GM06990 (cell line): ENCODE data around the gene TRPM8.

Experiments used
- DNase-seq: peaks from one replicate; pipeline ENCODE4 v3.0.0-alpha.2; 2011; ENCODE audit not compliant: insufficient read length; ENCODE audit errors: extremely low read depth
- H3K27me3 ChIP-seq: replicated peaks from 2 replicates; pipeline ENCODE4 v1.6.0; 2011; ENCODE audit warnings: low read length; ENCODE audit not compliant: control insufficient read depth, insufficient read depth
- H3K36me3 ChIP-seq: 2 replicates; pipeline ENCODE4 v1.5.1; 2011; ENCODE audit warnings: low read length; ENCODE audit not compliant: control insufficient read depth, insufficient read depth
- H3K4me3 ChIP-seq: replicated peaks from 2 replicates; pipeline ENCODE4 v1.5.1; 2011; ENCODE audit warnings: low read depth, mild to moderate bottlenecking, control low read depth, low read length
- TF ChIP-seq, protein P1 (sequence below): IDR thresholded peaks from 2 replicates; pipeline ENCODE4 v1.5.1; 2011; ENCODE audit warnings: low read length, control low read depth, mild to moderate bottlenecking, inconsistent platforms; ENCODE audit not compliant: insufficient read depth, poor library complexity, severe bottlenecking

Gene TRPM8

DNA sequence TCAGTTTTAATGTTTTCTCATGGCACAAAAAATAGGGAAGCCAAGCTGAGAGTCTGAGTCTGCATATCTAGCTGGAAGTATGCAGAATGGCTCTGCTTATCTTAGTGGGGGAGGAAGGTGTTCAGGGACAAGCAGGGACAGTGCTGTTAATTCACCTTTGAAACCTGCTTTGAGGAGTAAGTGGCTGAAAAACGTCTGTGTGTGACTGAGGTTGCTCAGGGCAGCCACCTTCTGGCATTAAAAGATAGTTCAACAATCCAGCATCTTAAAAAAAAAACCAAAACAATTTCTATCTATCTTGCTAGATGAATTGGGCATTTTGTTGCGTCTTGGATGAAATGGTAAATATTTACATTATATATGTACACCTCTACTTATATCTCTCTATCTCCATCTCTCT is 2.0 kb upstream of the TRPM8 start:
- Histone ChIP-seq H3K4me3 (no peak overlapping the region), H3K36me3 (no peaks in the 10 kb centered on the region), H3K27me3 (no peaks in the 10 kb centered on the region)
- TF ChIP-seq, protein P1, sequence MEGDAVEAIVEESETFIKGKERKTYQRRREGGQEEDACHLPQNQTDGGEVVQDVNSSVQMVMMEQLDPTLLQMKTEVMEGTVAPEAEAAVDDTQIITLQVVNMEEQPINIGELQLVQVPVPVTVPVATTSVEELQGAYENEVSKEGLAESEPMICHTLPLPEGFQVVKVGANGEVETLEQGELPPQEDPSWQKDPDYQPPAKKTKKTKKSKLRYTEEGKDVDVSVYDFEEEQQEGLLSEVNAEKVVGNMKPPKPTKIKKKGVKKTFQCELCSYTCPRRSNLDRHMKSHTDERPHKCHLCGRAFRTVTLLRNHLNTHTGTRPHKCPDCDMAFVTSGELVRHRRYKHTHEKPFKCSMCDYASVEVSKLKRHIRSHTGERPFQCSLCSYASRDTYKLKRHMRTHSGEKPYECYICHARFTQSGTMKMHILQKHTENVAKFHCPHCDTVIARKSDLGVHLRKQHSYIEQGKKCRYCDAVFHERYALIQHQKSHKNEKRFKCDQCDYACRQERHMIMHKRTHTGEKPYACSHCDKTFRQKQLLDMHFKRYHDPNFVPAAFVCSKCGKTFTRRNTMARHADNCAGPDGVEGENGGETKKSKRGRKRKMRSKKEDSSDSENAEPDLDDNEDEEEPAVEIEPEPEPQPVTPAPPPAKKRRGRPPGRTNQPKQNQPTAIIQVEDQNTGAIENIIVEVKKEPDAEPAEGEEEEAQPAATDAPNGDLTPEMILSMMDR, result peak; percentile 33
- DNase-seq, result no peak

DNA sequence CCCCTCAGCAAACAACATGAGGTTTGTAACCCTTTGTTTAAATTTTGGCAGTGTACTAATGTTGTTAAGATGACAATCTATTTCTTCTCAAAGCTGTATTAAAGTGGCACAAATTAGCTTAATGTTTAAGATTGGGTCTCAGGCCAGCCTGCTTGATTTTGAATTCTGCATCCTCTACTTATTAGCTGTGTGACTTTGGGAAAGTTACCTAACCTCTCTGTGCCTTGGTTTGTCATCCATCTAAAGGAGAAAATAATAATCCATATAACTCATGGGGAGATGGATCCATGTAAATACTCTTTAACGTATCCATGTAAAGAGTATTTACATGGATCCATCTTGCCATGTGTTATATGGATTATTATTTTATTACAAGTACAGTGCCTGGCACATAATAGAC is 2.1 kb downstream of the TRPM8 start:
- TF ChIP-seq, protein P1, result no peak
- DNase-seq, result no peak
- Histone ChIP-seq H3K36me3 (no peaks in the 10 kb centered on the region), H3K27me3 (no peaks in the 10 kb centered on the region), H3K4me3 (no peak overlapping the region)

DNA sequence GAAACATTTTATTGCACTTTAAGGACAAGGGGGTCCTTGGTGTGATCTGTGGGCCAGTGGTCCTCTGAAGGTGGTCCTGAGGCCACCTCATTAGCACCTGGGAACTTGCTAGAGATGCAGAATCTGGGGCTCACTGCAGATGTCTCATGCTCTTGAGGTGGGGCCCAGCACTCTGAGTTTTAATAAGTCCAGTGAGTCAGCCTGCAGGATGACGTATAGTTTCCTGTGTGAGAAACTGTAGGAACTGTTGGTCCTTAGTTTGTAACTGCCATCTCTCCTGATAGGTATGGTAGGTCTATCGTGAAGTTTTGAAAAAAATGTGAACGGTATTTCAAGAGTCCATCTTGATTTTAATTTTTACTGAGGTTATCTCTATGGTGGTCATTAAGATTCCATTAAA is 2.8 kb downstream of the TRPM8 start:
- DNase-seq, result no peak
- TF ChIP-seq, protein P1, result no peak
- Histone ChIP-seq H3K27me3 (no peaks in the 10 kb centered on the region), H3K4me3 (no peak overlapping the region), H3K36me3 (no peaks in the 10 kb centered on the region)

DNA sequence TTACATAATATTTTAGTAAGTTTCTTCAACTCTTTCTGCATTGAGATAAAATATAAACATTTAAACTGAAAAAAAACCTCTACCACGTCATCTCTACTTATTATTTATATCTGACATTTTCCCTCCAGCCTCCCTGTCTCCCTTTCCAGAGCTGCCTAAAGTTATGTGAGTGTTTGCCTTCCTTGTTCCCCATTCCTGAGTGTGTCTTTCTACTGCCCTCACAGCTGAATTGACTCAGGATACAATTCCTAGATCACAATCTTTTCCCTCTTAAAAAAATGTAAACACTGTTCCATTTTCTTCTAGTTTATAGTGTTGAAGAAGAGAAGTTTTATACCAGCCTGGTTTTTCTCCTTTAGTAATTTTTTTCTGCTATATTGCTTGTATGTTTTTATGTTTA is 5.3 kb downstream of the TRPM8 start:
- Histone ChIP-seq H3K27me3 (no peaks in the 10 kb centered on the region; the same call in 1 of the 2 replicates), H3K4me3 (no peak overlapping the region), H3K36me3 (no peaks in the 10 kb centered on the region)
- TF ChIP-seq, protein P1, result no peak
- DNase-seq, result no peak

DNA sequence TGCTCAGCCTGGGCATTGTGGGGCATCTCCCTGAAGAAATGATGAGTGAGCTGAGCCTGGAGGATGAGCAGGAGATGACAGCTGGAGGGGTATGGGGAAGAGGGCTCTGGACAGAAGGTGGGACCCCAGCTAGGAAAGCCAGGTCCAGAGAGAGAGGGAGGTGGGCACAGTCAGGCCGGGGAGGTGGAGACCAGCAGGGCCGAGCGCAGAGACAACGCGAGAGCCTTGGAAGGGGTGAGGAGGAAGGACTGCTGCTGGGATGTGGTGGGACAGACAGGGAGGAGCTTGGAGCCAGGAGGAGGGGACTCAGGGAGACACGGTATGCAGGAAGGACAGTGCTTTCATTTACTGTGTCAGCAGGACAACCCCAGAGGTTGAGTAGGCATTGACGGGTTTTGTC is 8.2 kb downstream of the TRPM8 start:
- no peak for DNase-seq
- H3K27me3 ChIP-seq, result no peaks in the 10 kb centered on the region; the same call in 1 of the 2 replicates
- H3K36me3 ChIP-seq, result no peaks in the 10 kb centered on the region
- H3K4me3 ChIP-seq, result no peak overlapping the region
- TF ChIP-seq, protein P1, result no peak

DNA sequence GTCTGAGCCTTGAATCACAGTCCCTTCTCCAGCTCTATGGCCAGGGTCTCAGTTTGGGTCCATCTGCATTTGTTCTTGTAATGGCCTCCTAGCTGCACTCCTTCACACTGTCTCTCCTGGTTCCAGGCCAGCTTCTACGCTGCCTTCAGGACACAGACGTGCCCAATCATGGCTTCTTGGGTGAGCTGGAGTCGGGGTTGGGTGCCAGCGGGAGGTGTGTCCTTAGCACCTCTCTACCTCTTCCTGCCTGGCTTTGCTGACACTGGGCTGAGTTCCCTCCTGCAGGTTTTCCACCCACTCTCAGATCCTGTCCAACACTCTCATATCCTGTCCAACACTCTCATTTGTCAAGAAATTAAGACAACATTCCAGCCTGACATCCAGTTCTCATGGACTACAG is 9.6 kb downstream of the TRPM8 start:
- H3K36me3 ChIP-seq, result no peaks in the 10 kb centered on the region
- DNase-seq, result no peak
- H3K4me3 ChIP-seq, result no peak overlapping the region
- TF ChIP-seq, protein P1, result no peak
- H3K27me3 ChIP-seq, result no peaks in the 10 kb centered on the region; the same call in 1 of the 2 replicates
